T1000 (cell line): ENCODE results near the gene MIDN.
"Not testable (repeated sequence)": the region's sequence is repeated elsewhere in the genome, so short reads cannot be mapped to it uniquely, and the experiment has no call there.

Experiments used
- DNase-seq: peaks from one replicate; lab custom pipeline; 2025; ENCODE audit warnings: mixed read lengths; lab: John Stamatoyannopoulos, UW

MIDN gene

GRCh38 chr19:1248139-1248785 is at the start of gene MIDN:
MIDN (plus strand) TSS chr19:1248583; CDS start chr19:1250297, 1,714 bp downstream.
- DNase-seq = peak; percentile 94

GRCh38 chr19:1199531-1199930 is 48.9 kb upstream of the MIDN start:
- no peak for DNase-seq

GRCh38 chr19:1200614-1201013 is 47.8 kb upstream of the MIDN start:
- DNase-seq = not testable (repeated sequence)

GRCh38 chr19:1205114-1206099 is 43.0 kb upstream of the MIDN start, which contains the start of gene STK11:
STK11 (plus strand) TSS chr19:1205778; CDS start chr19:1206914, 1,136 bp downstream.
- DNase-seq = peak; percentile 99

GRCh38 chr19:1206150-1206863 is 42.1 kb upstream of the MIDN start:
- no peak for DNase-seq

- DNase-seq = no peak
Observed at GRCh38 chr19:1206864-1207450, 41.4 kb upstream of the MIDN start.

GRCh38 chr19:1208830-1209229 is 39.6 kb upstream of the MIDN start:
- DNase-seq = not testable (repeated sequence)

GRCh38 chr19:1210227-1210538 is 38.2 kb upstream of the MIDN start:
- DNase-seq = no peak

- DNase-seq = no peak
Observed at GRCh38 chr19:1211494-1212234, 36.7 kb upstream of the MIDN start.

- DNase-seq = peak; percentile 45
Observed at GRCh38 chr19:1213391-1214286, 34.7 kb upstream of the MIDN start.

- no peak for DNase-seq
Observed at GRCh38 chr19:1214299-1214861, 34.0 kb upstream of the MIDN start.

- peak; percentile 35 for DNase-seq
Observed at GRCh38 chr19:1214862-1215731, 33.3 kb upstream of the MIDN start.

GRCh38 chr19:1216756-1217155 is 31.6 kb upstream of the MIDN start:
- DNase-seq = no peak

- DNase-seq = no peak
Observed at GRCh38 chr19:1217366-1217765, 31.0 kb upstream of the MIDN start.

GRCh38 chr19:1218751-1219567 is 29.4 kb upstream of the MIDN start:
- DNase-seq = no peak

- no peak for DNase-seq
Observed at GRCh38 chr19:1219786-1220476, 28.5 kb upstream of the MIDN start.

GRCh38 chr19:1220477-1220930 is 27.9 kb upstream of the MIDN start:
- no peak for DNase-seq
